ENCODE data around the gene EIF2S2.

The EIF2S2 gene

GRCh38 chr20:34150306-34151000 is 38.4 kb upstream of the EIF2S2 start:
- Histone ChIP-seq H2AFZ (ENCODE audit: low read depth) (no peak overlapping the region), H4K20me1 (ENCODE audit: insufficient read depth) (no peaks in the 10 kb centered on the region)
- no peak for TF ChIP-seq CTCF (conservative IDR thresholded peaks at IDR 0.05; ENCODE audit: low read depth, low read length)

DNA sequence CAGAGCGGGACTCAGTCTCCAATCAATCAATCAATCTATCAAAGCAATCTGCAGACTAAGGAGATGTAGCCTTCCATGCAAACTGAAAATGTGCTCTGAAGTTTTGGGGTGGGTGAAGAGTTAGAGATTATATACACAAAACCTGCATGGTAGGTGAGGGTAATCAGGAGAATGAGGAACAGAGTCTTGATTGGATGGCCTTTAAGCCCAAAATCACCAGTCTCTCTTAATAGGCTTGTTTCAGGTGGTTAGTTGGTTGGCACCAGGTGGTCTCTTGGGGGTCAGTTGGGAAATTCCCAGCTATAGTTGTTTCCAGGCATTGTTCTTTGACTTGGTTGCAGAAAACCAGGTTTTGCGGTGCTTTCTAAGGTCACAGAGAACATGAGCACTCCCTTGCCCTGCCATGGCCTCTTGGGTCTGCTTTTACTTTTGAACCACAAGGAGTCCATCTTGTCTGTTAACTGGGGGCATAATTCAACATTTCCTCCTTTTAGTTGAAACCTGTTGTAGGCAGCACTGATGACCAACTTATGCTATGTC is 33.3 kb upstream of the EIF2S2 start:
- no peak for TF ChIP-seq CTCF (conservative IDR thresholded peaks at IDR 0.05; ENCODE audit: low read depth, low read length)
- Histone ChIP-seq H3K27me3 (ENCODE audit: insufficient read depth, low read depth) (no peaks in the 10 kb centered on the region), H4K20me1 (ENCODE audit: insufficient read depth) (no peaks in the 10 kb centered on the region), H3K4me2 (no peak overlapping the region), H3K27ac (no peak overlapping the region), H3K79me2 (ENCODE audit: insufficient read depth, low read depth) (no peaks in the 10 kb centered on the region), H3K4me3 (IDR thresholded peaks at IDR 0.05; ENCODE audit: insufficient read depth, low read depth, low read length) (no peak overlapping the region), H2AFZ (ENCODE audit: low read depth) (no peak overlapping the region), H3K4me1 (ENCODE audit: low read depth, poor library complexity, severe bottlenecking) (peaks cover 4% of the 10 kb centered on the region), H3K9ac (no peak overlapping the region), H3K36me3 (ENCODE audit: insufficient read depth) (no peaks in the 10 kb centered on the region)

More at GRCh38 chr20:34150306-34151000, 38.4 kb upstream of the EIF2S2 start:
- Histone ChIP-seq H3K9ac (no peak overlapping the region), H3K4me2 (no peak overlapping the region), H3K27me3 (ENCODE audit: insufficient read depth, low read depth) (no peaks in the 10 kb centered on the region), H3K79me2 (ENCODE audit: insufficient read depth, low read depth) (no peaks in the 10 kb centered on the region), H3K4me3 (IDR thresholded peaks at IDR 0.05; ENCODE audit: insufficient read depth, low read depth, low read length) (no peak overlapping the region), H3K4me1 (ENCODE audit: low read depth, poor library complexity, severe bottlenecking) (peaks cover 2% of the 10 kb centered on the region), H3K27ac (no peak overlapping the region), H3K36me3 (ENCODE audit: insufficient read depth) (no peaks in the 10 kb centered on the region)

GRCh38 chr20:34143951-34144350 is 31.9 kb upstream of the EIF2S2 start:
- no peak for TF ChIP-seq CTCF (conservative IDR thresholded peaks at IDR 0.05; ENCODE audit: low read depth, low read length)

GRCh38 chr20:34142121-34142520 is 30.1 kb upstream of the EIF2S2 start:
- Histone ChIP-seq H3K36me3 (ENCODE audit: insufficient read depth) (no peaks in the 10 kb centered on the region), H3K79me2 (ENCODE audit: insufficient read depth, low read depth) (no peaks in the 10 kb centered on the region), H4K20me1 (ENCODE audit: insufficient read depth) (no peaks in the 10 kb centered on the region), H3K4me3 (IDR thresholded peaks at IDR 0.05; ENCODE audit: insufficient read depth, low read depth, low read length) (no peak overlapping the region), H2AFZ (ENCODE audit: low read depth) (no peak overlapping the region), H3K4me2 (no peak overlapping the region), H3K27ac (no peak overlapping the region), H3K4me1 (ENCODE audit: low read depth, poor library complexity, severe bottlenecking) (peaks cover 4% of the 10 kb centered on the region), H3K9ac (no peak overlapping the region), H3K27me3 (ENCODE audit: insufficient read depth, low read depth) (no peaks in the 10 kb centered on the region)
- no peak; the same call in 1 of the 2 replicates for TF ChIP-seq CTCF (conservative IDR thresholded peaks at IDR 0.05; ENCODE audit: low read depth, low read length)

More at GRCh38 chr20:34143951-34144350, 31.9 kb upstream of the EIF2S2 start:
- H3K27ac ChIP-seq, result no peak overlapping the region
- H3K4me1 ChIP-seq (ENCODE audit: low read depth, poor library complexity, severe bottlenecking), result peaks cover 4% of the 10 kb centered on the region
- no peak overlapping the region for H2AFZ ChIP-seq (ENCODE audit: low read depth)
- H3K4me3 ChIP-seq (IDR thresholded peaks at IDR 0.05; ENCODE audit: insufficient read depth, low read depth, low read length), result no peak overlapping the region
- H3K9ac ChIP-seq, result no peak overlapping the region
- H3K79me2 ChIP-seq (ENCODE audit: insufficient read depth, low read depth), result no peaks in the 10 kb centered on the region
- H3K4me2 ChIP-seq, result no peak overlapping the region
- H4K20me1 ChIP-seq (ENCODE audit: insufficient read depth), result no peaks in the 10 kb centered on the region
- H3K36me3 ChIP-seq (ENCODE audit: insufficient read depth), result no peaks in the 10 kb centered on the region
- H3K27me3 ChIP-seq (ENCODE audit: insufficient read depth, low read depth), result no peaks in the 10 kb centered on the region

All from KMS-11 (cell line).